WTC11 (cell line): Measurements from ENCODE around the gene MREG. TPM values are rescaled to one million over a fixed set of nuclear protein-coding genes. Genes with fewer than 3 reads are reported as not detected.
A peak's percentile ranks its signal among the peaks of the same experiment; 100 is the strongest.
"Not testable (repeated sequence)": the region's sequence is repeated elsewhere in the genome, so short reads cannot be mapped to it uniquely, and the experiment has no call there.

ENCODE experiments used
- ATAC-seq: fragments of 200-7000 bp; cut with Tn5 transposase; 2 replicates; pipeline ENCODE4 v1.10.0; 2021; ENCODE audit warnings: mild to moderate bottlenecking, moderate library complexity
- CTCF ChIA-PET: fragments of 300-600 bp; sonication (Branson Sonifier 250); formaldehyde crosslinking; loops from one replicate; lab custom pipeline; 2021; ENCODE audit warnings: antibody characterized with exemption; lab: Charles Lee
- POLR2A ChIA-PET: fragments of 350-600 bp; sonication (Branson Sonifier 250); formaldehyde crosslinking; loops from one replicate; lab custom pipeline; 2021; ENCODE audit warnings: antibody characterized with exemption; lab: Charles Lee
- DNase-seq: peaks from one replicate; pipeline ENCODE4 v3.0.0; 2021; ENCODE audit warnings: low spot score
- H3K27ac Mint-ChIP-seq: 2 replicates; pipeline ENCODE4 v1.8.0; 2021; ENCODE audit warnings: mixed read lengths
- H3K27me3 Mint-ChIP-seq: 2 replicates; pipeline ENCODE4 v1.8.0; 2021; ENCODE audit warnings: low read depth, mild to moderate bottlenecking, moderate library complexity, mixed read lengths
- H3K36me3 Mint-ChIP-seq: 2 replicates; pipeline ENCODE4 v1.8.0; 2021; ENCODE audit warnings: mixed read lengths
- H3K4me1 Mint-ChIP-seq: 2 replicates; pipeline ENCODE4 v1.8.0; 2022; ENCODE audit warnings: mixed read lengths
- H3K4me3 Mint-ChIP-seq: 2 replicates; pipeline ENCODE4 v1.8.0; 2021; ENCODE audit warnings: mild to moderate bottlenecking, moderate library complexity, mixed read lengths
- H3K9me3 Mint-ChIP-seq: 2 replicates; pipeline ENCODE4 v1.8.0; 2021; ENCODE audit warnings: mixed read lengths
- CBFB ChIP-seq: sonication (generic); formaldehyde crosslinking; IDR thresholded peaks from 2 replicates; pipeline ENCODE4 v1.8.1; 2022; ENCODE audit warnings: mild to moderate bottlenecking, low read depth, missing genetic modification reagents
- CREB1 ChIP-seq: sonication (generic); formaldehyde crosslinking; IDR thresholded peaks from 2 replicates; pipeline ENCODE4 v1.8.0; 2023; ENCODE audit warnings: mild to moderate bottlenecking, missing genetic modification reagents
- EMX1 ChIP-seq: fragments of 250-450 bp; sonication (Bioruptor Pico); IDR thresholded peaks from 2 replicates; pipeline ENCODE4 v1.8.0; 2021; ENCODE audit warnings: mild to moderate bottlenecking
- HMGA2 ChIP-seq: fragments of 250-450 bp; sonication (Bioruptor Pico); IDR thresholded peaks from 2 replicates; pipeline ENCODE4 v1.4.0; 2021; ENCODE audit warnings: mild to moderate bottlenecking, moderate library complexity
- NFYB ChIP-seq: sonication (generic); formaldehyde crosslinking; conservative IDR thresholded peaks from 2 replicates; pipeline ENCODE4 v1.8.0; 2022; ENCODE audit warnings: low read depth, missing genetic modification reagents
- NR2C2 ChIP-seq: sonication (generic); formaldehyde crosslinking; IDR thresholded peaks from 2 replicates; pipeline ENCODE4 v1.8.0; 2022; ENCODE audit warnings: mild to moderate bottlenecking, missing genetic modification reagents
- NR3C1 ChIP-seq: sonication (generic); formaldehyde crosslinking; conservative IDR thresholded peaks from 2 replicates; pipeline ENCODE4 v1.8.1; 2023; ENCODE audit warnings: low read depth, mild to moderate bottlenecking, missing genetic modification reagents
- SOX15 ChIP-seq: fragments of 250-450 bp; sonication (Bioruptor Pico); IDR thresholded peaks from 2 replicates; pipeline ENCODE4 v1.9.0; 2021; ENCODE audit warnings: mild to moderate bottlenecking
- TCF7 ChIP-seq: sonication (generic); formaldehyde crosslinking; IDR thresholded peaks from 2 replicates; pipeline ENCODE4 v1.8.0; 2022; ENCODE audit warnings: mild to moderate bottlenecking, low read depth, missing genetic modification reagents, moderate library complexity
- USF1 ChIP-seq: sonication (generic); formaldehyde crosslinking; IDR thresholded peaks from 2 replicates; pipeline ENCODE4 v1.8.0; 2022; ENCODE audit warnings: mild to moderate bottlenecking, missing genetic modification reagents
- ZNF425 ChIP-seq: fragments of 250-450 bp; sonication (Bioruptor Pico); conservative IDR thresholded peaks from 2 replicates; pipeline ENCODE4 v1.9.0; 2021; ENCODE audit warnings: mild to moderate bottlenecking
- ZSCAN18 ChIP-seq: fragments of 250-450 bp; sonication (Bioruptor Pico); IDR thresholded peaks from 2 replicates; pipeline ENCODE4 v2.1.2; 2022; ENCODE audit warnings: mild to moderate bottlenecking, moderate library complexity
- total RNA-seq: library from RNA; stranded (reverse); gene quantifications from 3 replicates; pipeline ENCODE4 v1.2.3, GENCODE V29; 2021
- TF ChIP-seq, protein P1 (sequence below): fragments of 250-450 bp; sonication (Bioruptor Pico); IDR thresholded peaks from 2 replicates; pipeline ENCODE4 v1.9.0; 2021; ENCODE audit warnings: mild to moderate bottlenecking
- TF ChIP-seq, protein P2 (sequence below): sonication (generic); formaldehyde crosslinking; IDR thresholded peaks from 2 replicates; pipeline ENCODE4 v1.8.0; 2022; ENCODE audit warnings: mild to moderate bottlenecking, missing genetic modification reagents

Gene MREG
- total RNA-seq, 1 experiment from 2014 or later = 23.8 TPM

DNA sequence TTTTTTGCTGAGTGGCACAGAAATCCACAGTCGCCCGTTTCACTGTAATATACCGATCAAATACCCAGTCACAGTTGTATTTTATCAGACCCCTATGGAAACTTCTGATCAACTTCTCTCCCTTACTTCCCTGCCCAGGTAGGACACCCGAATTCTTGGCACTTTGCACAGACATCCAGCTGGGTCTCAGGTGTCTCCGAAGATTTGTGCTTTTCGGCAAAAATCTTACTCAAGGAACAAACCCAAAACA lies 596 bp downstream of the MREG start:
- Mint-ChIP-seq H3K4me1 (peaks cover 28% of the 10 kb centered on the region), H3K27me3 (no peaks in the 10 kb centered on the region; the same call in 1 of the 2 replicates), H3K9me3 (no peaks in the 10 kb centered on the region; the same call in 1 of the 2 replicates), H3K36me3 (peaks cover 4% of the 10 kb centered on the region), H3K4me3 (peak overlapping the region; percentile 97), H3K27ac (peak overlapping the region; percentile 90)
- ChIA-PET POLR2A (interaction anchor here (0.5 kb wide), 1 partner anchor 42 kb away, joined by 5 read pairs; no protein-coding TSS in a partner anchor), CTCF (interaction anchor here (1.5 kb wide), 2 partner anchors 11 kb away, joined by 4 to 5 read pairs; no protein-coding TSS in a partner anchor)
- ATAC-seq (no peak), DNase-seq (no peak)
- TF ChIP-seq EMX1 = no peak
- TF ChIP-seq TCF7 = no peak
- TF ChIP-seq, protein P1, sequence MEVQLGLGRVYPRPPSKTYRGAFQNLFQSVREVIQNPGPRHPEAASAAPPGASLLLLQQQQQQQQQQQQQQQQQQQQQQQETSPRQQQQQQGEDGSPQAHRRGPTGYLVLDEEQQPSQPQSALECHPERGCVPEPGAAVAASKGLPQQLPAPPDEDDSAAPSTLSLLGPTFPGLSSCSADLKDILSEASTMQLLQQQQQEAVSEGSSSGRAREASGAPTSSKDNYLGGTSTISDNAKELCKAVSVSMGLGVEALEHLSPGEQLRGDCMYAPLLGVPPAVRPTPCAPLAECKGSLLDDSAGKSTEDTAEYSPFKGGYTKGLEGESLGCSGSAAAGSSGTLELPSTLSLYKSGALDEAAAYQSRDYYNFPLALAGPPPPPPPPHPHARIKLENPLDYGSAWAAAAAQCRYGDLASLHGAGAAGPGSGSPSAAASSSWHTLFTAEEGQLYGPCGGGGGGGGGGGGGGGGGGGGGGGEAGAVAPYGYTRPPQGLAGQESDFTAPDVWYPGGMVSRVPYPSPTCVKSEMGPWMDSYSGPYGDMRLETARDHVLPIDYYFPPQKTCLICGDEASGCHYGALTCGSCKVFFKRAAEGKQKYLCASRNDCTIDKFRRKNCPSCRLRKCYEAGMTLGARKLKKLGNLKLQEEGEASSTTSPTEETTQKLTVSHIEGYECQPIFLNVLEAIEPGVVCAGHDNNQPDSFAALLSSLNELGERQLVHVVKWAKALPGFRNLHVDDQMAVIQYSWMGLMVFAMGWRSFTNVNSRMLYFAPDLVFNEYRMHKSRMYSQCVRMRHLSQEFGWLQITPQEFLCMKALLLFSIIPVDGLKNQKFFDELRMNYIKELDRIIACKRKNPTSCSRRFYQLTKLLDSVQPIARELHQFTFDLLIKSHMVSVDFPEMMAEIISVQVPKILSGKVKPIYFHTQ (CRISPR knock-in tag) = no peak
- TF ChIP-seq CBFB (CRISPR knock-in tag) = no peak
- TF ChIP-seq, all 79 proteins: peak for 0

DNA sequence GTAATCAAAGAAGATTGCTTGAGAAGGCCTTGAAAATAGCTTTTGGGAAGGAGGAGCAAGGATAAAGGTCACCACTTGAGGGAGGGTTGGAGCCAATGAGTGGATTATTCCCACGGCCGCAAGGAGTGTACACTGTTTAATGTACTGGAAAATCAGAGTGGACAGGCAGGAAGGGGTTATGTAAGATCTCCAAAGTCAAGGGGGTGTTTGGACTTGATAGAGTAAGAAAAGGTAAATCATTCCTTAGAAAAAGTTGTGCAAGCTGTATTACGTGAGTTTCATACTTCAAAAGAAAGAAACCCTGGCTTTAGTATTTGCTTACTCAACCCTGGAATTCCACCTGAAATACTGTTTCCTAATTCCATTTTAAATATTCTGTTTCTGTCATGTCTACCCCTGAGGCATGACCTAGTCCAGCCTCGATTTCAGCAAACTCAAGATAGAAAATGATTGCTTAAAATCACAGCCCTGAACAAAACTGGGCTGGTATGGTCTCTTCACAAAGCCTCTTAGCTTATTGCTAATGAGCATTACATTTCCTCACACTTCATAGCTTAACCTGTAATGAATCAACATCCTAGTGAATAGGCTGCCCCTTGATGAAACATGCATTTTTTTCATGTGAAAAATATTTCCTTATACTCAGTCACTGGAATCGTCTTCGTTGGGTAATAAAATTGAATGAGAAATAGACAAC lies 1.1 kb downstream of the MREG start:
- ChIA-PET CTCF (interaction anchor here (0.6 to 1.9 kb wide), 5 partner anchors 9 to 62 kb away, joined by 3 to 5 read pairs (median 4); no protein-coding TSS in a partner anchor), POLR2A (interaction anchor here (0.5 kb wide), 1 partner anchor 42 kb away, joined by 5 read pairs; no protein-coding TSS in a partner anchor)
- no peak for DNase-seq

GRCh38 chr2:216009215-216009614 lies 4.1 kb downstream of the MREG start:
- CTCF ChIA-PET = interaction anchor here (2.6 kb wide), 1 partner anchor 59 kb away, joined by 8 read pairs; no protein-coding TSS in a partner anchor
- ATAC-seq, H3K36me3 Mint-ChIP-seq, H3K9me3 Mint-ChIP-seq, POLR2A ChIA-PET, DNase-seq, H3K27me3 Mint-ChIP-seq, H3K4me3 Mint-ChIP-seq, H3K27ac Mint-ChIP-seq: not testable (repeated sequence)
- peaks cover 46% of the 10 kb centered on the region for H3K4me1 Mint-ChIP-seq

More for the DNA sequence above, 1.1 kb downstream of the MREG start:
- no peaks in the 10 kb centered on the region; the same call in 1 of the 2 replicates for H3K27me3 Mint-ChIP-seq
- ATAC-seq = no peak
- peak overlapping the region; percentile 97 for H3K4me3 Mint-ChIP-seq
- no peak for TF ChIP-seq NR3C1
- no peak for TF ChIP-seq CREB1 (CRISPR knock-in tag)
- TF ChIP-seq ZNF425 = no peak
- TF ChIP-seq HMGA2 = no peak
- H3K4me1 Mint-ChIP-seq = peaks cover 27% of the 10 kb centered on the region
- no peak overlapping the region for H3K27ac Mint-ChIP-seq
- H3K36me3 Mint-ChIP-seq = peaks cover 4% of the 10 kb centered on the region
- H3K9me3 Mint-ChIP-seq = no peaks in the 10 kb centered on the region; the same call in 1 of the 2 replicates

- no peak for TF ChIP-seq ZSCAN18 (CRISPR knock-in tag)
- TF ChIP-seq NFYB = no peak
- TF ChIP-seq NR2C2 (CRISPR knock-in tag) = no peak
- TF ChIP-seq, protein P2, sequence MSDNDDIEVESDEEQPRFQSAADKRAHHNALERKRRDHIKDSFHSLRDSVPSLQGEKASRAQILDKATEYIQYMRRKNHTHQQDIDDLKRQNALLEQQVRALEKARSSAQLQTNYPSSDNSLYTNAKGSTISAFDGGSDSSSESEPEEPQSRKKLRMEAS (CRISPR knock-in tag) = no peak
- no peak for TF ChIP-seq USF1 (CRISPR knock-in tag)
- TF ChIP-seq SOX15 (CRISPR knock-in tag) = no peak
- H3K4me3 Mint-ChIP-seq = no peak overlapping the region
- H3K27me3 Mint-ChIP-seq = no peaks in the 10 kb centered on the region
- H3K36me3 Mint-ChIP-seq = peaks cover 4% of the 10 kb centered on the region
- no peak for ATAC-seq
- CTCF ChIA-PET = interaction anchor here (0.8 to 2.6 kb wide), 2 partner anchors 25 to 58 kb away, joined by 3 to 8 read pairs; no protein-coding TSS in a partner anchor
- H3K9me3 Mint-ChIP-seq = no peaks in the 10 kb centered on the region; the same call in 1 of the 2 replicates
- H3K4me1 Mint-ChIP-seq = peaks cover 50% of the 10 kb centered on the region
- H3K27ac Mint-ChIP-seq = peak overlapping the region; percentile 21; the same call in 1 of the 2 replicates
- no peak for DNase-seq
- POLR2A ChIA-PET = no interaction called here
Observed at GRCh38 chr2:216008387-216008786, 5.0 kb downstream of the MREG start.
